BE2C (cell line): Measurements from ENCODE around the gene MTA1.
A peak's percentile ranks its signal among the peaks of the same experiment; 100 is the strongest.

Source experiments
- DNase-seq: peaks from one replicate; pipeline ENCODE4 v3.0.0-alpha.2; 2020
- H3K27me3 ChIP-seq: fragments of 250-450 bp; sonication (Bioruptor Pico); 2 replicates; pipeline ENCODE4 v1.5.1; 2020; ENCODE audit warnings: mild to moderate bottlenecking
- H3K36me3 ChIP-seq: fragments of 250-450 bp; sonication (Bioruptor Pico); 2 replicates; pipeline ENCODE4 v1.5.1; 2020; ENCODE audit warnings: mild to moderate bottlenecking
- H3K4me1 ChIP-seq: fragments of 250-450 bp; sonication (Bioruptor Pico); 2 replicates; pipeline ENCODE4 v1.5.1; 2020
- H3K4me3 ChIP-seq: 2 replicates; pipeline ENCODE4 v1.5.1; 2011; ENCODE audit warnings: low read depth, low read length
- H3K9me3 ChIP-seq: fragments of 250-450 bp; sonication (Bioruptor Pico); 2 replicates; pipeline ENCODE4 v1.5.1; 2020
- TF ChIP-seq, protein P1 (sequence below): IDR thresholded peaks from 2 replicates; pipeline ENCODE4 v1.5.1; 2012; ENCODE audit warnings: mild to moderate bottlenecking, low read depth, low read length

The MTA1 gene

DNA sequence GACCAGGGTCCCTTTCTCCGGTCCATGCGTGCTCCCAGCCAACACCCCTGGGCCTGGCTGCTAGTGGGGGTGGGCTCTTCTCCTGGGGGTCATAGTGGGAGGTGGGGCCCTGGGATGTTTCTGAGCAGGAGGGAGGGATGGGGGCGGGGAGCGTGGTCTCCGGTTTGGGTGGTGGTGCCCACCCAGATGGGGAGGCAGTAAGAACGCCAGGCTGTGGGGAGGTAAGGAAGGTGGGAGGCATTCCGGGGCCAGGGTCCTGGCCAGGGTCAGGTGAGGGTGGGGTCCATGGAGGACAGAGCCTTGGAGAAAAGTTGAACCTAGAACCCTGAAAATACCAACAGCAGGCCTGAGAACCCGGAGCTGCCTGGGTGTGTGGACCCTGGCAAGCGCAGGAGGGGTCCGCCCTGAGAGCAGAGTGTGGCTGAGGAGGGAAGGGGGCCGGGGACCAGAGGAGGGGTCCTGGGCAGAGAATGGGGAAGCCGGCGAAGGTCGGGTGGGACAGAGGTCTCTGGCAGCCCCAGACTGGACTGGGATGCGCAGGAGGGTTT, 60.6 kb downstream of the MTA1 start:
- DNase-seq, result no peak
- no peaks in the 10 kb centered on the region for H3K9me3 ChIP-seq
- peak overlapping the region; percentile 29 for H3K4me3 ChIP-seq
- no peaks in the 10 kb centered on the region for H3K27me3 ChIP-seq
- TF ChIP-seq, protein P1, sequence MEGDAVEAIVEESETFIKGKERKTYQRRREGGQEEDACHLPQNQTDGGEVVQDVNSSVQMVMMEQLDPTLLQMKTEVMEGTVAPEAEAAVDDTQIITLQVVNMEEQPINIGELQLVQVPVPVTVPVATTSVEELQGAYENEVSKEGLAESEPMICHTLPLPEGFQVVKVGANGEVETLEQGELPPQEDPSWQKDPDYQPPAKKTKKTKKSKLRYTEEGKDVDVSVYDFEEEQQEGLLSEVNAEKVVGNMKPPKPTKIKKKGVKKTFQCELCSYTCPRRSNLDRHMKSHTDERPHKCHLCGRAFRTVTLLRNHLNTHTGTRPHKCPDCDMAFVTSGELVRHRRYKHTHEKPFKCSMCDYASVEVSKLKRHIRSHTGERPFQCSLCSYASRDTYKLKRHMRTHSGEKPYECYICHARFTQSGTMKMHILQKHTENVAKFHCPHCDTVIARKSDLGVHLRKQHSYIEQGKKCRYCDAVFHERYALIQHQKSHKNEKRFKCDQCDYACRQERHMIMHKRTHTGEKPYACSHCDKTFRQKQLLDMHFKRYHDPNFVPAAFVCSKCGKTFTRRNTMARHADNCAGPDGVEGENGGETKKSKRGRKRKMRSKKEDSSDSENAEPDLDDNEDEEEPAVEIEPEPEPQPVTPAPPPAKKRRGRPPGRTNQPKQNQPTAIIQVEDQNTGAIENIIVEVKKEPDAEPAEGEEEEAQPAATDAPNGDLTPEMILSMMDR, result no peak
- peaks cover 48% of the 10 kb centered on the region for H3K4me1 ChIP-seq
- peaks cover 7% of the 10 kb centered on the region for H3K36me3 ChIP-seq

- TF ChIP-seq, protein P1, result peak; percentile 92
- H3K36me3 ChIP-seq, result peaks cover 7% of the 10 kb centered on the region
- no peaks in the 10 kb centered on the region for H3K27me3 ChIP-seq
- H3K4me3 ChIP-seq, result peak overlapping the region; percentile 45
- peaks cover 55% of the 10 kb centered on the region for H3K4me1 ChIP-seq
- no peaks in the 10 kb centered on the region for H3K9me3 ChIP-seq
- peak; percentile 99 for DNase-seq
Observed at GRCh38 chr14:105480807-105481801, 61.5 kb downstream of the MTA1 start.

DNA sequence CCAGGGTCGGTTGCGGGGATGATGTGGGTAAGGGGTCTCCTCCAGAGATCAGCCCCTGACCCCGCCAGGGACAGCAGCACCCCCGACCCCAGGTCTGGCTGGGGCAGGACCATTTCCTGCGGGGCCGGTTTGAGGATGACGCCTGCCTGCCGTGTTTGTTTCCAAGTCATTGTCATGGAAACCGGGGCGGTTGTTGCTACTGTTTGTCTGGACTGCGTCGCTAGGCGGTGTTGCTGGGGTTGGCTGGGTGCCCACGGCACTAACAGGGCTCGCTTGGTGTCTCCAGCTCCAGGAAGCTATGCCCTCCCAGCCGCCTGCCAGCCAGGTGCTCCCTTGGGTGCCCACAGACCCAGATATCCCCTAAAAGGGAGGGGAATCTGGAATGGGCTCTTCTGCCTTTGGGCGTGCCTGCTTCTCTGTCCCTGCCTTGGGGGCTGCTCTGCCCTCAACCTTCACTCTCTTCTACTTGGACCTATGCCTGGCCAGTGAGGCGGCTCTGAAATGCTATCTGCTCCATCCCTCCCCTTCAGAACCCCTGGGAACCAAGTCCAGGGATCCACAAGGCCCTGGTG, 62.3 kb downstream of the MTA1 start:
- H3K9me3 ChIP-seq, result no peaks in the 10 kb centered on the region
- DNase-seq, result peak; percentile 95
- H3K27me3 ChIP-seq, result no peaks in the 10 kb centered on the region
- peaks cover 7% of the 10 kb centered on the region for H3K36me3 ChIP-seq
- TF ChIP-seq, protein P1, result peak; percentile 26; the same call in 1 of the 2 replicates
- peak overlapping the region; percentile 45 for H3K4me3 ChIP-seq
- H3K4me1 ChIP-seq, result peaks cover 59% of the 10 kb centered on the region

- H3K4me1 ChIP-seq, result peaks cover 56% of the 10 kb centered on the region
Observed at GRCh38 chr14:105482486-105483110, 63.0 kb downstream of the MTA1 start.

GRCh38 chr14:105483300-105484068, 63.9 kb downstream of the MTA1 start:
- Histone ChIP-seq H3K9me3 (no peaks in the 10 kb centered on the region), H3K36me3 (peaks cover 7% of the 10 kb centered on the region), H3K4me3 (no peak overlapping the region), H3K27me3 (no peaks in the 10 kb centered on the region), H3K4me1 (peaks cover 56% of the 10 kb centered on the region)
- TF ChIP-seq, protein P1, result no peak
- no peak for DNase-seq

More at GRCh38 chr14:105482486-105483110, 63.0 kb downstream of the MTA1 start:
- no peak for DNase-seq
- TF ChIP-seq, protein P1, result no peak
- Histone ChIP-seq H3K27me3 (no peaks in the 10 kb centered on the region), H3K36me3 (peaks cover 7% of the 10 kb centered on the region), H3K9me3 (no peaks in the 10 kb centered on the region), H3K4me3 (peak overlapping the region; percentile 45)
